ENCODE results near the gene GPA33.

Gene GPA33

GRCh38 chr1:167135281-167135840, 45.2 kb upstream of the GPA33 start:
- DNase-seq (ENCODE audit: low read depth), result no peak
- no peak for TF ChIP-seq CTCF (IDR thresholded peaks at IDR 0.05; ENCODE audit: low read length, missing control alignments)
- H3K4me3 ChIP-seq (replicated peaks; ENCODE audit: low read depth, low read length), result no peak overlapping the region

- TF ChIP-seq CTCF (IDR thresholded peaks at IDR 0.05; ENCODE audit: low read length, missing control alignments), result no peak
- H3K4me3 ChIP-seq (replicated peaks; ENCODE audit: low read depth, low read length), result no peak overlapping the region
- no peak for DNase-seq (ENCODE audit: low read depth)
These were observed 42.3 kb upstream of the GPA33 start for GRCh38 chr1:167132301-167133010.

GRCh38 chr1:167130829-167131510, 40.8 kb upstream of the GPA33 start:
- no peak for DNase-seq (ENCODE audit: low read depth)
- no peak overlapping the region for H3K4me3 ChIP-seq (replicated peaks; ENCODE audit: low read depth, low read length)
- no peak for TF ChIP-seq CTCF (IDR thresholded peaks at IDR 0.05; ENCODE audit: low read length, missing control alignments)

- no peak overlapping the region for H3K4me3 ChIP-seq (replicated peaks; ENCODE audit: low read depth, low read length)
- DNase-seq (ENCODE audit: low read depth), result no peak
- no peak for TF ChIP-seq CTCF (IDR thresholded peaks at IDR 0.05; ENCODE audit: low read length, missing control alignments)
These were observed 38.4 kb upstream of the GPA33 start for GRCh38 chr1:167128261-167129227.

GRCh38 chr1:167127661-167128060, 37.5 kb upstream of the GPA33 start:
- no peak overlapping the region for H3K4me3 ChIP-seq (replicated peaks; ENCODE audit: low read depth, low read length)
- no peak for DNase-seq (ENCODE audit: low read depth)
- TF ChIP-seq CTCF (IDR thresholded peaks at IDR 0.05; ENCODE audit: low read length, missing control alignments), result no peak

- no peak for TF ChIP-seq CTCF (IDR thresholded peaks at IDR 0.05; ENCODE audit: low read length, missing control alignments)
- H3K4me3 ChIP-seq (replicated peaks; ENCODE audit: low read depth, low read length), result no peak overlapping the region
- no peak for DNase-seq (ENCODE audit: low read depth)
These were observed 37.1 kb upstream of the GPA33 start for GRCh38 chr1:167127236-167127635.

All from fibroblast of pulmonary artery (primary cell).